PC-9 (cell line): ENCODE data around the gene SELENOF. TPM values are rescaled to one million over a fixed set of nuclear protein-coding genes. Genes with fewer than 3 reads are reported as not detected.

ENCODE experiments used
- BruUV-seq: library from RNA; stranded (reverse); fragments of 400-500 nt; replicated peaks from 2 replicates; lab custom pipeline; 2021; lab: Mats Ljungman, UMichigan
- CTCF ChIA-PET: fragments of 300-600 bp; sonication (Branson Sonifier 250); formaldehyde crosslinking; loops from one replicate; lab custom pipeline; 2022; ENCODE audit warnings: antibody characterized with exemption; lab: Charles Lee
- POLR2A ChIA-PET: fragments of 300-600 bp; sonication (Branson Sonifier 250); formaldehyde crosslinking; loops from one replicate; lab custom pipeline; 2022; ENCODE audit warnings: antibody characterized with exemption; ENCODE audit not compliant: unreplicated experiment; lab: Charles Lee
- DNase-seq, 2 experiments: peaks; one replicate each; pipeline versions ENCODE4 v3.0.0 to v3.0.0-alpha.2; 2015 to 2022; ENCODE audit warnings: mixed read lengths in 1 of 2
- H2AFZ ChIP-seq: fragments of 200-600 bp; sonication (generic); 2 replicates; pipeline ENCODE4 v1.8.1; 2017; ENCODE audit warnings: antibody characterized with exemption
- H3F3A ChIP-seq: fragments of 200-600 bp; sonication (generic); 2 replicates; pipeline ENCODE4 v1.8.1; 2017; ENCODE audit warnings: antibody characterized with exemption, mild to moderate bottlenecking, low read depth; ENCODE audit not compliant: insufficient read depth
- H3K27ac ChIP-seq: fragments of 200-600 bp; sonication (generic); 2 replicates; pipeline ENCODE4 v1.6.1; 2016; ENCODE audit warnings: mixed run types
- H3K27me3 ChIP-seq: fragments of 200-600 bp; sonication (generic); 2 replicates; pipeline ENCODE4 v1.6.1; 2016; ENCODE audit warnings: low read depth, mixed run types; ENCODE audit not compliant: insufficient read depth
- H3K36me3 ChIP-seq: fragments of 200-600 bp; sonication (generic); 2 replicates; pipeline ENCODE4 v1.6.1; 2016; ENCODE audit warnings: low read depth, mixed run types
- H3K4me1 ChIP-seq: fragments of 200-600 bp; sonication (generic); replicated peaks from 2 replicates; pipeline ENCODE4 v1.6.1; 2016; ENCODE audit warnings: mixed run types; ENCODE audit not compliant: insufficient read depth
- H3K4me2 ChIP-seq: fragments of 200-600 bp; sonication (generic); 2 replicates; pipeline ENCODE4 v1.6.1; 2017; ENCODE audit warnings: mixed run types
- H3K4me3 ChIP-seq: fragments of 200-600 bp; sonication (generic); 2 replicates; pipeline ENCODE4 v1.6.1; 2016; ENCODE audit warnings: mixed run types
- H3K79me2 ChIP-seq: fragments of 200-600 bp; sonication (generic); 2 replicates; pipeline ENCODE4 v1.6.1; 2017; ENCODE audit warnings: low read depth, mixed run types
- H3K9me2 ChIP-seq: fragments of 200-600 bp; sonication (generic); 2 replicates; pipeline ENCODE4 v1.8.1; 2017; ENCODE audit warnings: mild to moderate bottlenecking; ENCODE audit not compliant: insufficient read depth
- H3K9me3 ChIP-seq: fragments of 200-600 bp; sonication (generic); 2 replicates; pipeline ENCODE4 v1.8.1; 2016; ENCODE audit warnings: low read depth; ENCODE audit not compliant: insufficient read depth
- H4K20me1 ChIP-seq: fragments of 200-600 bp; sonication (generic); 2 replicates; pipeline ENCODE4 v1.8.1; 2017; ENCODE audit not compliant: insufficient read depth
- CTCF ChIP-seq: fragments of 200-600 bp; sonication (generic); conservative IDR thresholded peaks from 2 replicates; pipeline ENCODE4 v1.6.1; 2017; ENCODE audit warnings: mixed run types, antibody characterized with exemption, mild to moderate bottlenecking, moderate library complexity
- EZH2 ChIP-seq: fragments of 200-600 bp; sonication (generic); IDR thresholded peaks from 2 replicates; pipeline ENCODE4 v1.8.0; 2017; ENCODE audit warnings: antibody characterized with exemption, low read depth
- intact Hi-C: fragments of 100-400 bp; cut with micrococcal nuclease; formaldehyde crosslinking; loops from one replicate; pipeline ENCODE4 v1.10.0; 2022; ENCODE audit not compliant: unreplicated experiment
- total RNA-seq: library from RNA; stranded (reverse); gene quantifications from 2 replicates; pipeline ENCODE4 v1.2.3, GENCODE V29; 2021

The SELENOF gene
- total RNA-seq, 1 experiment from 2014 or later = 137 TPM

- Histone ChIP-seq H3K9me3 (no peaks in the 10 kb centered on the region), H3K27me3 (no peaks in the 10 kb centered on the region), H3K36me3 (peaks cover 6% of the 10 kb centered on the region; the same call in 1 of the 2 replicates), H3K4me3 (no peak overlapping the region), H2AFZ (no peak overlapping the region), H3K27ac (no peak overlapping the region), H3K4me2 (no peak overlapping the region), H3K9me2 (no peaks in the 10 kb centered on the region), H3K79me2 (no peaks in the 10 kb centered on the region), H3F3A (no peaks in the 10 kb centered on the region), H4K20me1 (no peaks in the 10 kb centered on the region), H3K4me1 (no peaks in the 10 kb centered on the region)
- no TSS peak for BruUV-seq
- no peak for TF ChIP-seq EZH2
- TF ChIP-seq CTCF = no peak
- no peak for DNase-seq
- intact Hi-C loops = no loop called here
- ChIA-PET POLR2A (no interaction called here), CTCF (no interaction called here)
These were observed 55.2 kb downstream of the SELENOF start for GRCh38 chr1:86858524-86859261.

- H3K79me2 ChIP-seq = no peaks in the 10 kb centered on the region
- H3K9me2 ChIP-seq = no peaks in the 10 kb centered on the region
- no peak for TF ChIP-seq CTCF
- no peak for TF ChIP-seq EZH2
- H3K36me3 ChIP-seq = no peaks in the 10 kb centered on the region
- ChIA-PET POLR2A (no interaction called here), CTCF (no interaction called here)
- no peaks in the 10 kb centered on the region for H3K9me3 ChIP-seq
- no peak for DNase-seq
- H4K20me1 ChIP-seq = no peaks in the 10 kb centered on the region
- intact Hi-C loops = no loop called here
- H3K27me3 ChIP-seq = no peaks in the 10 kb centered on the region
- H2AFZ ChIP-seq = no peak overlapping the region
- H3K27ac ChIP-seq = no peak overlapping the region
- BruUV-seq = TSS peak; percentile 4
- H3K4me1 ChIP-seq = no peaks in the 10 kb centered on the region
- H3K4me3 ChIP-seq = no peak overlapping the region
- no peaks in the 10 kb centered on the region for H3F3A ChIP-seq
- no peak overlapping the region for H3K4me2 ChIP-seq
These were observed 57.7 kb downstream of the SELENOF start for GRCh38 chr1:86856196-86856595.

- Histone ChIP-seq H3K4me3 (no peak overlapping the region), H3K27me3 (no peaks in the 10 kb centered on the region), H3K9me2 (no peaks in the 10 kb centered on the region), H3K9me3 (no peaks in the 10 kb centered on the region), H3K4me2 (no peak overlapping the region), H3K79me2 (no peaks in the 10 kb centered on the region), H3K36me3 (no peaks in the 10 kb centered on the region), H3K27ac (no peak overlapping the region), H4K20me1 (no peaks in the 10 kb centered on the region), H2AFZ (no peak overlapping the region), H3F3A (no peaks in the 10 kb centered on the region), H3K4me1 (no peaks in the 10 kb centered on the region)
- ChIA-PET POLR2A (no interaction called here), CTCF (no interaction called here)
- no peak for DNase-seq
- intact Hi-C loops = no loop called here
- no peak for TF ChIP-seq CTCF
- TF ChIP-seq EZH2 = no peak
- BruUV-seq = no TSS peak
These were observed 59.6 kb downstream of the SELENOF start for GRCh38 chr1:86854352-86854751.
